K562 (cell line): Measurements from ENCODE around the gene GCNT3.

Source experiments
- BDP1 ChIP-seq: IDR thresholded peaks from 3 replicates; pipeline ENCODE4 v1.6.1; 2011; ENCODE audit not compliant: insufficient read length, insufficient read depth
- CTCF ChIP-seq, 3 experiments: IDR thresholded peaks in 2 of 3; conservative IDR thresholded peaks in 1 of 3; 2 replicates each; pipeline ENCODE4 v1.5.1; 2011 to 2012; ENCODE audit warnings: low read length in 3 of 3, mild to moderate bottlenecking in 3 of 3, control low read depth in 2 of 3, improper control_type of control experiment in 1 of 3, inconsistent platforms in 1 of 3, low read depth in 1 of 3, mixed read lengths in 1 of 3, moderate library complexity in 1 of 3; ENCODE audit not compliant: insufficient read depth in 2 of 3
- EGR1 ChIP-seq: fragments of 450-650 bp; conservative IDR thresholded peaks from 2 replicates; pipeline ENCODE4 v1.6.1; 2017; ENCODE audit warnings: mild to moderate bottlenecking
- GTF2E2 ChIP-seq: fragments of 200-800 bp; sonication (Bioruptor generic); IDR thresholded peaks from 2 replicates; pipeline ENCODE4 v1.6.1; 2016; ENCODE audit warnings: missing genetic modification characterization, missing compliant biosample characterization
- MAX ChIP-seq: sonication (generic); formaldehyde crosslinking; IDR thresholded peaks from 2 replicates; pipeline ENCODE4 v1.9.0; 2022; ENCODE audit warnings: mild to moderate bottlenecking, missing genetic modification reagents
- NCOA4 ChIP-seq: fragments of 450-650 bp; IDR thresholded peaks from 2 replicates; pipeline ENCODE4 v1.6.1; 2018; ENCODE audit warnings: mild to moderate bottlenecking; ENCODE audit not compliant: partially characterized antibody
- POLR2A ChIP-seq: fragments of 450-650 bp; conservative IDR thresholded peaks from 2 replicates; pipeline ENCODE4 v1.6.1; 2016
- ZBTB5 ChIP-seq: fragments of 450-650 bp; IDR thresholded peaks from 2 replicates; pipeline ENCODE4 v1.6.1; 2017; ENCODE audit warnings: antibody characterized with exemption
- ZNF282 ChIP-seq: sonication (generic); formaldehyde crosslinking; IDR thresholded peaks from 2 replicates; pipeline ENCODE4 v1.8.1; 2023; ENCODE audit warnings: missing genetic modification reagents
- TF ChIP-seq, protein P1 (sequence below): fragments of 450-650 bp; IDR thresholded peaks from 2 replicates; pipeline ENCODE4 v1.6.1; 2017; ENCODE audit warnings: antibody characterized with exemption, mild to moderate bottlenecking
- TF ChIP-seq, protein P2 (sequence below): sonication (generic); formaldehyde crosslinking; IDR thresholded peaks from 2 replicates; pipeline ENCODE4 v1.8.0; 2022; ENCODE audit warnings: mild to moderate bottlenecking, missing genetic modification reagents

DNA sequence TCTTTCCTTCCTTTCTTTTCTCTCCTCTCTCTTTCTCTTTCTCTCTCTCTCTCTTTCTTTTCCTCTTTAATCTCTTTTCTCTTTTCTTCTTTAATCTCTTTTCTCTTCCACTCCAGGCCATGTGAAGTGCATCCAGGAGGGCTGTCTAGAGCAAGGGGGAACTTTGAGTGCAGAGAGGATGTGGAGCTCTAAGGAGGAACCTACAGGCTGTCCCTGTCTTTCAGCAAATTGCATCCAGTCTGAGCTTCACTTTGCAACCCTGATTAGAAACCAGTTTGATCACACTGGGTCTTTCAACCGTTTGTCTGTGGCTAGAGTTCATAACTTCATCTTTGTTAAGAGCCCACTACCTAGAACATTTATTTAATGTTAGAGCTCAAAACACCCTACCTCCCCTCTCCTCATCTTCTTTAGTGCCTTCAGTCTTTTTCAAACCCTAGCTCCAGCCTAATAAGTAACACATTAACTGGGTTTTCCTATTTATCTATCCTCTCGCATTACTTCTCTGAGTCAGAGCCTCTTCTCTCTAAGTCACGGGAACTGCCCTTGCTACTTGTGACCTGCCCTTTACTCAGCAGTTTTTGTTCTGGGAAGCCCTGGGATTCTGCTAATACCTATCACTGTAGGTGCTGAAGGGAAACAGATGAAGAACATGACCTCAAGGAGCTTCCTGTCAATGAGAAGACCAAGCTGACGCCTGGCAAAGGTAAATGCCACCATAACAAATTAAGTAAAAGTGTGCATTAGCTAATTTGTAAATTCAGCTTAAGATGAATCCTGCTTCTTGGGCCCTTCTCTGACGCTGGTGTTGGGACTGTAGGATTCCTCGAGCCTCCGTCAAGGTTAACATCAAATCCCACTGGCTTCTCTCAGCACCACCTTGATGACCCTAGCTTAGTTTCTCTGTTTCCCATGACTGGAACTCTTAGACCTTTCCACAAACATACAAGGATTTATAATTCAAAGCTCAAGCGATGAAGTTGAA is at the start of gene GCNT3:
- TF ChIP-seq POLR2A (no peak), CTCF (IDR thresholded peaks at IDR 0.05 in 2 of 3, conservative IDR thresholded peaks at IDR 0.05 in 1 of 3; ENCODE audit: insufficient read depth in 2 of 3, low read depth in 1 of 3, low read length in 3 of 3) (no peak), EGR1 (no peak), BDP1 (no peak), GTF2E2 (tag) (no peak), MAX (CRISPR knock-in tag) (no peak), ZNF282 (CRISPR knock-in tag) (no peak), ZBTB5 (no peak), NCOA4 (no peak)
- TF ChIP-seq, protein P1, sequence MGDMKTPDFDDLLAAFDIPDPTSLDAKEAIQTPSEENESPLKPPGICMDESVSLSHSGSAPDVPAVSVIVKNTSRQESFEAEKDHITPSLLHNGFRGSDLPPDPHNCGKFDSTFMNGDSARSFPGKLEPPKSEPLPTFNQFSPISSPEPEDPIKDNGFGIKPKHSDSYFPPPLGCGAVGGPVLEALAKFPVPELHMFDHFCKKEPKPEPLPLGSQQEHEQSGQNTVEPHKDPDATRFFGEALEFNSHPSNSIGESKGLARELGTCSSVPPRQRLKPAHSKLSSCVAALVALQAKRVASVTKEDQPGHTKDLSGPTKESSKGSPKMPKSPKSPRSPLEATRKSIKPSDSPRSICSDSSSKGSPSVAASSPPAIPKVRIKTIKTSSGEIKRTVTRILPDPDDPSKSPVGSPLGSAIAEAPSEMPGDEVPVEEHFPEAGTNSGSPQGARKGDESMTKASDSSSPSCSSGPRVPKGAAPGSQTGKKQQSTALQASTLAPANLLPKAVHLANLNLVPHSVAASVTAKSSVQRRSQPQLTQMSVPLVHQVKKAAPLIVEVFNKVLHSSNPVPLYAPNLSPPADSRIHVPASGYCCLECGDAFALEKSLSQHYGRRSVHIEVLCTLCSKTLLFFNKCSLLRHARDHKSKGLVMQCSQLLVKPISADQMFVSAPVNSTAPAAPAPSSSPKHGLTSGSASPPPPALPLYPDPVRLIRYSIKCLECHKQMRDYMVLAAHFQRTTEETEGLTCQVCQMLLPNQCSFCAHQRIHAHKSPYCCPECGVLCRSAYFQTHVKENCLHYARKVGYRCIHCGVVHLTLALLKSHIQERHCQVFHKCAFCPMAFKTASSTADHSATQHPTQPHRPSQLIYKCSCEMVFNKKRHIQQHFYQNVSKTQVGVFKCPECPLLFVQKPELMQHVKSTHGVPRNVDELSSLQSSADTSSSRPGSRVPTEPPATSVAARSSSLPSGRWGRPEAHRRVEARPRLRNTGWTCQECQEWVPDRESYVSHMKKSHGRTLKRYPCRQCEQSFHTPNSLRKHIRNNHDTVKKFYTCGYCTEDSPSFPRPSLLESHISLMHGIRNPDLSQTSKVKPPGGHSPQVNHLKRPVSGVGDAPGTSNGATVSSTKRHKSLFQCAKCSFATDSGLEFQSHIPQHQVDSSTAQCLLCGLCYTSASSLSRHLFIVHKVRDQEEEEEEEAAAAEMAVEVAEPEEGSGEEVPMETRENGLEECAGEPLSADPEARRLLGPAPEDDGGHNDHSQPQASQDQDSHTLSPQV = no peak
- TF ChIP-seq, protein P2, sequence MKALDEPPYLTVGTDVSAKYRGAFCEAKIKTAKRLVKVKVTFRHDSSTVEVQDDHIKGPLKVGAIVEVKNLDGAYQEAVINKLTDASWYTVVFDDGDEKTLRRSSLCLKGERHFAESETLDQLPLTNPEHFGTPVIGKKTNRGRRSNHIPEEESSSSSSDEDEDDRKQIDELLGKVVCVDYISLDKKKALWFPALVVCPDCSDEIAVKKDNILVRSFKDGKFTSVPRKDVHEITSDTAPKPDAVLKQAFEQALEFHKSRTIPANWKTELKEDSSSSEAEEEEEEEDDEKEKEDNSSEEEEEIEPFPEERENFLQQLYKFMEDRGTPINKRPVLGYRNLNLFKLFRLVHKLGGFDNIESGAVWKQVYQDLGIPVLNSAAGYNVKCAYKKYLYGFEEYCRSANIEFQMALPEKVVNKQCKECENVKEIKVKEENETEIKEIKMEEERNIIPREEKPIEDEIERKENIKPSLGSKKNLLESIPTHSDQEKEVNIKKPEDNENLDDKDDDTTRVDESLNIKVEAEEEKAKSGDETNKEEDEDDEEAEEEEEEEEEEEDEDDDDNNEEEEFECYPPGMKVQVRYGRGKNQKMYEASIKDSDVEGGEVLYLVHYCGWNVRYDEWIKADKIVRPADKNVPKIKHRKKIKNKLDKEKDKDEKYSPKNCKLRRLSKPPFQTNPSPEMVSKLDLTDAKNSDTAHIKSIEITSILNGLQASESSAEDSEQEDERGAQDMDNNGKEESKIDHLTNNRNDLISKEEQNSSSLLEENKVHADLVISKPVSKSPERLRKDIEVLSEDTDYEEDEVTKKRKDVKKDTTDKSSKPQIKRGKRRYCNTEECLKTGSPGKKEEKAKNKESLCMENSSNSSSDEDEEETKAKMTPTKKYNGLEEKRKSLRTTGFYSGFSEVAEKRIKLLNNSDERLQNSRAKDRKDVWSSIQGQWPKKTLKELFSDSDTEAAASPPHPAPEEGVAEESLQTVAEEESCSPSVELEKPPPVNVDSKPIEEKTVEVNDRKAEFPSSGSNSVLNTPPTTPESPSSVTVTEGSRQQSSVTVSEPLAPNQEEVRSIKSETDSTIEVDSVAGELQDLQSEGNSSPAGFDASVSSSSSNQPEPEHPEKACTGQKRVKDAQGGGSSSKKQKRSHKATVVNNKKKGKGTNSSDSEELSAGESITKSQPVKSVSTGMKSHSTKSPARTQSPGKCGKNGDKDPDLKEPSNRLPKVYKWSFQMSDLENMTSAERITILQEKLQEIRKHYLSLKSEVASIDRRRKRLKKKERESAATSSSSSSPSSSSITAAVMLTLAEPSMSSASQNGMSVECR (CRISPR knock-in tag) = no peak
